Keratinocyte (primary cell): Measurements from ENCODE around the gene SCRT2. TPM values are rescaled to one million over a fixed set of nuclear protein-coding genes. Genes with fewer than 3 reads are reported as not detected.

Experiments used
- DNase-seq: peaks from one replicate; pipeline ENCODE4 v3.0.0-alpha.2; 2011; ENCODE audit warnings: low read depth, missing footprints, low spot score
- FAIRE-seq: peaks from 2 replicates; lab custom pipeline; 2011; peaks lifted over from hg19 to GRCh38; lab: Jason Lieb, UNC
- H2AFZ ChIP-seq: 2 replicates; pipeline ENCODE4 v1.6.0; 2012; ENCODE audit warnings: low read length, control low read depth, inconsistent platforms; ENCODE audit not compliant: control insufficient read depth
- H3K27ac ChIP-seq: 2 replicates; pipeline ENCODE4 v1.5.1; 2011; ENCODE audit warnings: low read length; ENCODE audit not compliant: control insufficient read depth, insufficient read depth
- H3K27me3 ChIP-seq: 3 replicates; pipeline ENCODE4 v1.6.0; 2011; ENCODE audit warnings: low read length; ENCODE audit not compliant: control insufficient read depth, insufficient read depth; ENCODE audit errors: extremely low read depth
- H3K36me3 ChIP-seq, 2 experiments: 2 replicates in 1 of 2; 3 replicates in 1 of 2; pipeline ENCODE4 v1.5.1; 2011; ENCODE audit warnings: low read length in 2 of 2, mild to moderate bottlenecking in 1 of 2; ENCODE audit not compliant: control insufficient read depth in 2 of 2, insufficient read depth in 2 of 2; ENCODE audit errors: extremely low read depth in 1 of 2
- H3K4me1 ChIP-seq: 3 replicates; pipeline ENCODE4 v1.5.1; 2011; ENCODE audit warnings: low read length; ENCODE audit not compliant: control insufficient read depth, insufficient read depth; ENCODE audit errors: extremely low read depth
- H3K4me2 ChIP-seq: 3 replicates; pipeline ENCODE4 v1.6.0; 2011; ENCODE audit warnings: low read depth, low read length; ENCODE audit not compliant: control insufficient read depth, insufficient read depth; ENCODE audit errors: extremely low read depth
- H3K4me3 ChIP-seq, 3 experiments: fragments of 200-600 bp in 1 of 3; sonication (generic) in 1 of 3; 2 replicates in 2 of 3; 3 replicates in 1 of 3; pipeline ENCODE4 v1.5.1; 2011 to 2016; ENCODE audit warnings: low read length in 3 of 3, mild to moderate bottlenecking in 3 of 3, control low read depth in 2 of 3, inconsistent platforms in 1 of 3, low read depth in 1 of 3, mixed read lengths in 1 of 3, mixed run types in 1 of 3, moderate library complexity in 1 of 3; ENCODE audit not compliant: control insufficient read depth in 2 of 3, insufficient read depth in 2 of 3; ENCODE audit errors: extremely low read depth in 1 of 3
- H3K79me2 ChIP-seq: 2 replicates; pipeline ENCODE4 v1.6.0; 2012; ENCODE audit warnings: low read length; ENCODE audit not compliant: control insufficient read depth, insufficient read depth
- H3K9ac ChIP-seq: 3 replicates; pipeline ENCODE4 v1.6.0; 2011; ENCODE audit warnings: low read length; ENCODE audit not compliant: control insufficient read depth, insufficient read depth; ENCODE audit errors: extremely low read depth
- H3K9me1 ChIP-seq: 3 replicates; pipeline ENCODE4 v1.6.0; 2011; ENCODE audit warnings: low read length; ENCODE audit not compliant: control insufficient read depth, insufficient read depth; ENCODE audit errors: extremely low read depth
- H3K9me3 ChIP-seq: 2 replicates; pipeline ENCODE4 v1.5.1; 2012; ENCODE audit warnings: low read depth, low read length; ENCODE audit not compliant: control insufficient read depth
- H4K20me1 ChIP-seq: 3 replicates; pipeline ENCODE4 v1.6.0; 2011; ENCODE audit warnings: low read length; ENCODE audit not compliant: control insufficient read depth, insufficient read depth; ENCODE audit errors: extremely low read depth
- EZH2 ChIP-seq: IDR thresholded peaks from one replicate; pipeline ENCODE4 v1.6.1; 2012; ENCODE audit warnings: inconsistent platforms, mild to moderate bottlenecking, low read length, moderate library complexity
- dilution Hi-C: fragments of 300-500 bp; cut with MboI; formaldehyde crosslinking; loops from one replicate; pipeline ENCODE4 v1.7.0; 2020; ENCODE audit warnings: low sequenced_read_pairs; ENCODE audit not compliant: extremely low pct_ligation_motif_present
- polyA plus RNA-seq, 5 experiments: library from polyadenylated mRNA; depleted of rRNA in 3 of 5; stranded (reverse) in 3 of 5; stranded (forward) in 1 of 5; unstranded in 1 of 5; fragments of >200 nt; gene quantifications; 1 replicate in 1 of 5; 2 replicates in 3 of 5; 3 replicates in 1 of 5; pipeline versions ENCODE4 v1.2.1 to v1.2.3, GENCODE V29; 2011 to 2012; ENCODE audit warnings: missing spikeins in 2 of 5, low read depth in 1 of 5, low replicate concordance in 1 of 5
- TF ChIP-seq, protein P1 (sequence below), 3 experiments: IDR thresholded peaks in 1 of 3; conservative IDR thresholded peaks in 1 of 3; optimal IDR thresholded peaks in 1 of 3; 2 replicates in 2 of 3; 3 replicates in 1 of 3; pipeline versions ENCODE3 to v1.5.1; 2011; ENCODE audit warnings: low read length in 3 of 3, mild to moderate bottlenecking in 3 of 3, moderate library complexity in 2 of 3, control low read depth in 1 of 3, inconsistent platforms in 1 of 3; ENCODE audit not compliant: insufficient read depth in 2 of 3; ENCODE audit errors: extremely low read depth in 1 of 3

Gene SCRT2
- polyA plus RNA-seq, 1 donor (not counting 4 experiments of a cell fraction or from before 2014, with no cell fraction given), result not detected

DNA sequence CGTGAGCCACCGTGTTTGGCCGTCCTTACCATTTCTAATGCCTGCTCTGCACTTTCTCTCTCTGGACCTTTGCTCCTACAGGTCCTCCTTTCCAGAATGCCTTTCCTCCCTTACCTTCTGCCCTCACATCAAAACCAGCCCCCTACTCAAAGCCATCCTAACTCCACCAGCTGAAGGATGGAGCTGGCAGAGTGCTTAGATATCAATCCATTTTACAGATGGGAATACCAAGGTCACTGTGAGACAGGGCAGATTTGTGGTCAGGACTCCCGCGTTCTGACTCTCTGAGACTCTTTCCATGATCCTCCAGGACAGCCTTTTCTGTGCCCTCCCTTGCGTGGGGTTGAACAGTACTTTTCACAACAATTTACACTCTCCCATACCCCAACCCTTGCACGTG is 41.7 kb upstream of the SCRT2 start:
- DNase-seq (no peak), FAIRE-seq (no peak)
- Histone ChIP-seq H3K4me2 (no peak overlapping the region), H3K27ac (no peak overlapping the region), H4K20me1 (no peaks in the 10 kb centered on the region), H2AFZ (no peak overlapping the region), H3K9ac (no peak overlapping the region), H3K4me3 (no peak overlapping the region), H3K9me3 (no peaks in the 10 kb centered on the region), H3K9me1 (no peaks in the 10 kb centered on the region), H3K27me3 (peaks cover 40% of the 10 kb centered on the region), H3K79me2 (no peaks in the 10 kb centered on the region), H3K36me3 (no peaks in the 10 kb centered on the region), H3K4me1 (no peaks in the 10 kb centered on the region)
- TF ChIP-seq, protein P1, sequence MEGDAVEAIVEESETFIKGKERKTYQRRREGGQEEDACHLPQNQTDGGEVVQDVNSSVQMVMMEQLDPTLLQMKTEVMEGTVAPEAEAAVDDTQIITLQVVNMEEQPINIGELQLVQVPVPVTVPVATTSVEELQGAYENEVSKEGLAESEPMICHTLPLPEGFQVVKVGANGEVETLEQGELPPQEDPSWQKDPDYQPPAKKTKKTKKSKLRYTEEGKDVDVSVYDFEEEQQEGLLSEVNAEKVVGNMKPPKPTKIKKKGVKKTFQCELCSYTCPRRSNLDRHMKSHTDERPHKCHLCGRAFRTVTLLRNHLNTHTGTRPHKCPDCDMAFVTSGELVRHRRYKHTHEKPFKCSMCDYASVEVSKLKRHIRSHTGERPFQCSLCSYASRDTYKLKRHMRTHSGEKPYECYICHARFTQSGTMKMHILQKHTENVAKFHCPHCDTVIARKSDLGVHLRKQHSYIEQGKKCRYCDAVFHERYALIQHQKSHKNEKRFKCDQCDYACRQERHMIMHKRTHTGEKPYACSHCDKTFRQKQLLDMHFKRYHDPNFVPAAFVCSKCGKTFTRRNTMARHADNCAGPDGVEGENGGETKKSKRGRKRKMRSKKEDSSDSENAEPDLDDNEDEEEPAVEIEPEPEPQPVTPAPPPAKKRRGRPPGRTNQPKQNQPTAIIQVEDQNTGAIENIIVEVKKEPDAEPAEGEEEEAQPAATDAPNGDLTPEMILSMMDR (optimal IDR thresholded peaks at IDR 0.05 in 1 of 3, IDR thresholded peaks at IDR 0.05 in 1 of 3, conservative IDR thresholded peaks at IDR 0.05 in 1 of 3; ENCODE audit: extremely low read depth in 1 of 3, insufficient read depth in 2 of 3, low read length in 3 of 3), result no peak
- no peak for TF ChIP-seq EZH2
- dilution Hi-C loops, result no loop called here

DNA sequence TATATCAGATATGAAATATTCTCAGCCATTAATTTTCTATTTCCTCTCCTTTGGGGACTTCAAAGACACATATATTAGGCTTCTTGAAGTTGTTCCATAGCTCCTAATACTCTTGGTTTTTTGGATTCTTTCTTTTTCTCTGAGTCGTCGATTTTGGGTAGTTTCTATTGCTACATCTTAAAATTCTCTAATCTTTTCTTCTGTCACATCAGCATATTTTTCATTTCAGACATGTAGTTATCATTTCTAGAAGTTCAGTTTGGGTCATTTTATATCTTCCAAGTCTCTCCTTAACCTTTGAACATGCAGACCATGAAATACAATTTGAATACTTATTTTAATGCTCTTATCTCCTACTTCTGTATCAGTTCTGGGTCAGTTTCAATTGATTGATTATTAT is 38.9 kb upstream of the SCRT2 start:
- DNase-seq, result no peak
- Histone ChIP-seq H3K79me2 (no peaks in the 10 kb centered on the region), H3K36me3 (no peaks in the 10 kb centered on the region), H3K9me3 (no peaks in the 10 kb centered on the region), H3K27ac (no peak overlapping the region), H3K9ac (no peak overlapping the region), H3K4me2 (no peak overlapping the region), H4K20me1 (no peaks in the 10 kb centered on the region), H3K4me3 (no peak overlapping the region), H3K9me1 (no peaks in the 10 kb centered on the region), H3K4me1 (no peaks in the 10 kb centered on the region), H2AFZ (no peak overlapping the region), H3K27me3 (peaks cover 41% of the 10 kb centered on the region)
- dilution Hi-C loops, result no loop called here
- no peak for FAIRE-seq
- TF ChIP-seq EZH2, result no peak
- TF ChIP-seq, protein P1 (optimal IDR thresholded peaks at IDR 0.05 in 1 of 3, IDR thresholded peaks at IDR 0.05 in 1 of 3, conservative IDR thresholded peaks at IDR 0.05 in 1 of 3; ENCODE audit: extremely low read depth in 1 of 3, insufficient read depth in 2 of 3, low read length in 3 of 3), result no peak
